Neutrophil (primary cell): ENCODE results near the gene FLT1.

Source experiments
- H3K27ac ChIP-seq: fragments of 200-600 bp; sonication (generic); 2 replicates; pipeline ENCODE4 v1.5.1; 2016; ENCODE audit warnings: mild to moderate bottlenecking, moderate library complexity
- H3K27me3 ChIP-seq: fragments of 200-600 bp; sonication (generic); 2 replicates; pipeline ENCODE4 v1.6.0; 2016; ENCODE audit warnings: mild to moderate bottlenecking
- H3K36me3 ChIP-seq: fragments of 200-600 bp; sonication (generic); 2 replicates; pipeline ENCODE4 v1.5.1; 2017
- H3K4me1 ChIP-seq, 2 experiments: fragments of 200-600 bp in 1 of 2; sonication (generic) in 1 of 2; 1 replicate in 1 of 2; 2 replicates in 1 of 2; pipeline versions ENCODE4 v1.5.1 to v1.6.1; 2013 to 2016; ENCODE audit warnings: low read depth in 1 of 2, low read length in 1 of 2, mild to moderate bottlenecking in 1 of 2, moderate library complexity in 1 of 2; ENCODE audit not compliant: control insufficient read depth in 1 of 2, insufficient read depth in 1 of 2
- H3K4me3 ChIP-seq, 2 experiments: fragments of 200-600 bp in 1 of 2; sonication (generic) in 1 of 2; 1 replicate in 1 of 2; 2 replicates in 1 of 2; pipeline ENCODE4 v1.5.1; 2013 to 2016; ENCODE audit warnings: low read depth in 1 of 2, low read length in 1 of 2, mild to moderate bottlenecking in 1 of 2, moderate library complexity in 1 of 2
- H3K9me3 ChIP-seq: fragments of 200-600 bp; sonication (generic); 2 replicates; pipeline ENCODE4 v1.5.1; 2016
- TF ChIP-seq, protein P1 (sequence below): fragments of 200-600 bp; sonication (generic); IDR thresholded peaks from 2 replicates; pipeline ENCODE4 v1.5.1; 2016; ENCODE audit warnings: antibody characterized with exemption

FLT1 gene

DNA sequence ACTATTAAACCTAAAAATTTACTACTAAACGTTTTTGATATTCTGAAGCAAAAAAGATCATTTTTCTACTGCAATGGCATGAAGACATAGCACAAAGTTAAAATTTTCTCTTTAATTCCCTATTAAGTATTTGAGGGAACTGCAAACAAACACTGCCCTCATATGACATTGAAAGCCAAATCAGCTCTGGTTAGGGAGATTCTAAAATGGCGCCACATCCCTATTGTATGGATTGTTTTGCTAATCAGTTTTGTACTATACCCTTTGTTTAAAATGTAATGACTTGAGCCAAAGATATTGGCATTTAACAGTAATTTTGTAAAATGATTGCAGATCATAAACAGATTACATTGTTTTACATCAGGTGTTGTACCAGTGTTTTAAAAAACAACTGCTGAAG is 65.8 kb downstream of the FLT1 start:
- Histone ChIP-seq H3K27ac (no peak overlapping the region), H3K4me3 (no peak overlapping the region), H3K9me3 (no peaks in the 10 kb centered on the region), H3K4me1 (peaks cover 0 to 7% of the 10 kb centered on the region in 2 experiments), H3K27me3 (peaks cover 36% of the 10 kb centered on the region), H3K36me3 (no peaks in the 10 kb centered on the region)
- TF ChIP-seq, protein P1, sequence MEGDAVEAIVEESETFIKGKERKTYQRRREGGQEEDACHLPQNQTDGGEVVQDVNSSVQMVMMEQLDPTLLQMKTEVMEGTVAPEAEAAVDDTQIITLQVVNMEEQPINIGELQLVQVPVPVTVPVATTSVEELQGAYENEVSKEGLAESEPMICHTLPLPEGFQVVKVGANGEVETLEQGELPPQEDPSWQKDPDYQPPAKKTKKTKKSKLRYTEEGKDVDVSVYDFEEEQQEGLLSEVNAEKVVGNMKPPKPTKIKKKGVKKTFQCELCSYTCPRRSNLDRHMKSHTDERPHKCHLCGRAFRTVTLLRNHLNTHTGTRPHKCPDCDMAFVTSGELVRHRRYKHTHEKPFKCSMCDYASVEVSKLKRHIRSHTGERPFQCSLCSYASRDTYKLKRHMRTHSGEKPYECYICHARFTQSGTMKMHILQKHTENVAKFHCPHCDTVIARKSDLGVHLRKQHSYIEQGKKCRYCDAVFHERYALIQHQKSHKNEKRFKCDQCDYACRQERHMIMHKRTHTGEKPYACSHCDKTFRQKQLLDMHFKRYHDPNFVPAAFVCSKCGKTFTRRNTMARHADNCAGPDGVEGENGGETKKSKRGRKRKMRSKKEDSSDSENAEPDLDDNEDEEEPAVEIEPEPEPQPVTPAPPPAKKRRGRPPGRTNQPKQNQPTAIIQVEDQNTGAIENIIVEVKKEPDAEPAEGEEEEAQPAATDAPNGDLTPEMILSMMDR: no peak

GRCh38 chr13:28426381-28426780 is 68.5 kb downstream of the FLT1 start:
- Histone ChIP-seq H3K9me3 (no peaks in the 10 kb centered on the region), H3K27ac (no peak overlapping the region), H3K4me3 (no peak overlapping the region), H3K36me3 (no peaks in the 10 kb centered on the region), H3K27me3 (peaks cover 27% of the 10 kb centered on the region), H3K4me1 (peaks cover 22 to 31% of the 10 kb centered on the region in 2 experiments)
- TF ChIP-seq, protein P1: no peak

- Histone ChIP-seq H3K27ac (no peak overlapping the region), H3K36me3 (no peaks in the 10 kb centered on the region), H3K4me3 (no peak overlapping the region), H3K27me3 (peaks cover 27% of the 10 kb centered on the region), H3K9me3 (no peaks in the 10 kb centered on the region), H3K4me1 (peaks cover 22 to 31% of the 10 kb centered on the region in 2 experiments)
- TF ChIP-seq, protein P1: no peak
Measured at GRCh38 chr13:28425793-28426192, 69.1 kb downstream of the FLT1 start.

DNA sequence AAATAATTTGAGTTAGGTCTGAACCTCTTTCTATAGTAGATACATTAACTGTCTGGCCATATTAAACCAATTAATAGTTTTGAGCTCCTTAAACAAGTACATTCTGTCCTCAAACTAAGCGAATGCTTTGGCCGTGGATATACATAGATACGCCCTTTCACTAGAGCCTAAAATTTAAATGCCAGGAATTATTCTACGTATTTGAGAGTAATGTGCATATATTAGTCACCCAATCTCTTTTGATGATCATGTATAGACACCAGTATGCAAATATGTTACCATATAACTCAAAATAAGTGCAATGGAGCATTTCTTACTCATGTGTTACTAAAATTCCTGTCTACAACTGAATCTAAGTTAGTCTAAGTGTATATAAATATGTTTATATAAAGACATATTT is 70.4 kb downstream of the FLT1 start:
- no peak overlapping the region for H3K27ac ChIP-seq
- peaks cover 22 to 27% of the 10 kb centered on the region in 2 experiments for H3K4me1 ChIP-seq
- H3K27me3 ChIP-seq: peaks cover 24% of the 10 kb centered on the region
- TF ChIP-seq, protein P1: no peak
- no peaks in the 10 kb centered on the region for H3K9me3 ChIP-seq
- no peaks in the 10 kb centered on the region for H3K36me3 ChIP-seq
- no peak overlapping the region for H3K4me3 ChIP-seq

GRCh38 chr13:28423010-28423409 is 71.9 kb downstream of the FLT1 start:
- Histone ChIP-seq H3K4me1 (peaks cover 22 to 24% of the 10 kb centered on the region in 2 experiments), H3K27ac (peak overlapping the region; percentile 46), H3K36me3 (no peaks in the 10 kb centered on the region), H3K27me3 (peaks cover 31% of the 10 kb centered on the region), H3K4me3 (peak overlapping the region in 1 of 2 experiments; percentile 3), H3K9me3 (no peaks in the 10 kb centered on the region)
- TF ChIP-seq, protein P1: no peak
